K562 (cell line): ENCODE results near the gene EPHB4. TPM values are rescaled to one million over a fixed set of nuclear protein-coding genes. Genes with fewer than 3 reads are reported as not detected.

ENCODE experiments used
- CC2D1A ChIP-seq: fragments of 450-650 bp; IDR thresholded peaks from 2 replicates; pipeline ENCODE4 v1.6.1; 2017; ENCODE audit warnings: mild to moderate bottlenecking
- CHD1 ChIP-seq: fragments of 200-600 bp; sonication (generic); IDR thresholded peaks from one replicate; pipeline ENCODE4 v1.6.1; 2012; ENCODE audit warnings: mild to moderate bottlenecking, moderate library complexity, low read length, inconsistent platforms
- CSDE1 ChIP-seq, 2 experiments: fragments of 450-650 bp; IDR thresholded peaks; 2 replicates each; pipeline ENCODE4 v1.6.1; 2016; ENCODE audit warnings: mild to moderate bottlenecking in 1 of 2
- DMBX1 ChIP-seq: fragments of 250-450 bp; sonication (Bioruptor Pico); IDR thresholded peaks from 2 replicates; pipeline ENCODE4 v1.8.0; 2022; ENCODE audit warnings: inconsistent platforms, mild to moderate bottlenecking, moderate library complexity, borderline replicate concordance
- DPF2 ChIP-seq: fragments of 450-650 bp; IDR thresholded peaks from 2 replicates; pipeline ENCODE4 v1.6.1; 2016
- ELF1 ChIP-seq: fragments of 200-800 bp; sonication (Bioruptor generic); IDR thresholded peaks from 2 replicates; pipeline ENCODE4 v1.6.1; 2016; ENCODE audit warnings: missing genetic modification characterization, missing compliant biosample characterization
- ESRRA ChIP-seq: fragments of 450-650 bp; IDR thresholded peaks from 2 replicates; pipeline ENCODE4 v1.6.1; 2014; ENCODE audit warnings: low read depth, mild to moderate bottlenecking, moderate library complexity, borderline replicate concordance
- FOSL1 ChIP-seq: fragments of 200-800 bp; sonication (Bioruptor generic); conservative IDR thresholded peaks from 2 replicates; pipeline ENCODE4 v1.6.1; 2016; ENCODE audit warnings: missing genetic modification characterization, missing compliant biosample characterization
- SUPT5H ChIP-seq: fragments of 450-650 bp; IDR thresholded peaks from 2 replicates; pipeline ENCODE4 v1.6.1; 2016
- TCF7L2 ChIP-seq: fragments of 150-350 bp; IDR thresholded peaks from 2 replicates; pipeline ENCODE4 v1.6.1; 2016; ENCODE audit warnings: low read depth, mild to moderate bottlenecking, low read length, moderate library complexity
- ZNF263 ChIP-seq: sonication (generic); formaldehyde crosslinking; IDR thresholded peaks from 2 replicates; pipeline ENCODE4 v1.8.0; 2022; ENCODE audit warnings: mild to moderate bottlenecking, missing genetic modification reagents, borderline replicate concordance
- polyA plus RNA-seq, 8 experiments: library from polyadenylated mRNA; depleted of rRNA in 4 of 8; stranded (reverse) in 5 of 8; unstranded in 3 of 8; fragments of >200 nt; fragmentation: Nextera tagmentation in 2 of 8; fragmentation: Illumina TruSeq in 1 of 8; extraction: Ambion mirVana in 2 of 8; extraction: Trizol in 1 of 8; gene quantifications; 2 replicates each; pipeline versions ENCODE4 v1.2.1 to v1.2.3, GENCODE V29; 2011 to 2014; ENCODE audit warnings: inconsistent platforms in 1 of 8, missing spikeins in 1 of 8
- total RNA-seq, 7 experiments: library from RNA; depleted of rRNA in 6 of 7; stranded (reverse); fragments of >200 nt in 6 of 7; fragmentation: Illumina TruSeq in 2 of 7; extraction: Trizol in 2 of 7; gene quantifications; 2 replicates each; pipeline versions ENCODE4 v1.2.1 to v1.2.3, GENCODE V29; 2011 to 2021; ENCODE audit warnings: low replicate concordance in 1 of 7
- TF ChIP-seq, protein P1 (sequence below): sonication (generic); formaldehyde crosslinking; IDR thresholded peaks from 2 replicates; pipeline ENCODE4 v1.8.1; 2023; ENCODE audit warnings: mild to moderate bottlenecking, missing genetic modification reagents
- TF ChIP-seq, protein P2 (sequence below): fragments of 450-650 bp; IDR thresholded peaks from 2 replicates; pipeline ENCODE4 v1.6.1; 2016; ENCODE audit warnings: antibody characterized with exemption
- TF ChIP-seq, protein P3 (sequence below), 2 experiments: fragments of 450-650 bp; IDR thresholded peaks; 2 replicates each; pipeline ENCODE4 v1.6.1; 2016

Gene EPHB4
- total and polyA plus RNA-seq, 9 of the 15 experiments (the other 6 are each of a cell fraction or from before 2014, with no cell fraction given) = 1.2 to 82.1 (median 37.9) TPM

DNA sequence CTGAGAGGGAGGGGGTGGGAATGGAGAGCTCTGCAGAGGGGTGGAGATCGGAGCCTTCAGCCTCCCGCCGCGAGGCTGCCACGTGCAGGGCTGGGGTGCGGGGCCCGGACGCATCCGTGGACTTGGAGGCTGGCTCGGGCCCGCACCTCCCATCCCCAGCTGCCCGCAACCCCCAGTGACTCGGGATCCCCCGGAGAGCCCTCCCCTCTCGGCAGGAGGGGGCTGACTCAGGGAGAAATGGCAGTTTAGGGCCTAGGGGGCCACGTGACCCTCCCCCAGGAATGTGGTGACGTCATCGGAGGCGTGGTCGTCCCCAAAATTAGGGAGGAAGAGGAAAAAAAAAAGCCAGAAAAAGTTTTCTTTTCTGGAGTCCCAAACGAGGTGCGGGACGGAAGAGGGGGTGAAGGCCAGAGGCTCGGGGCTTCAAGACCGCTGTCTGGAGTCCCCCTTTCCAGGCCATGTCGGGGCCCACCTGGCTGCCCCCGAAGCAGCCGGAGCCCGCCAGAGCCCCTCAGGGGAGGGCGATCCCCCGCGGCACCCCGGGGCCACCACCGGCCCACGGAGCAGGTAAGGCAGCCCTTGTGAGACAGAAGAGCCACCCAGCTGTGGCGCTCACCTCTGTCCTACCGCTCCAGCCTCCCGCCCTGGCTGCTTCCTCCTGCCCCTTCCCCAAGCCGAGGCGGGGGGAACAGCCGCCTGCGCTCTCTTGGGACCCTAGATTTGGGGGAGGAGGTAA, 39.9 kb upstream of the EPHB4 start, which contains the start of gene TRIP6 (continued):
- TF ChIP-seq, protein P1, sequence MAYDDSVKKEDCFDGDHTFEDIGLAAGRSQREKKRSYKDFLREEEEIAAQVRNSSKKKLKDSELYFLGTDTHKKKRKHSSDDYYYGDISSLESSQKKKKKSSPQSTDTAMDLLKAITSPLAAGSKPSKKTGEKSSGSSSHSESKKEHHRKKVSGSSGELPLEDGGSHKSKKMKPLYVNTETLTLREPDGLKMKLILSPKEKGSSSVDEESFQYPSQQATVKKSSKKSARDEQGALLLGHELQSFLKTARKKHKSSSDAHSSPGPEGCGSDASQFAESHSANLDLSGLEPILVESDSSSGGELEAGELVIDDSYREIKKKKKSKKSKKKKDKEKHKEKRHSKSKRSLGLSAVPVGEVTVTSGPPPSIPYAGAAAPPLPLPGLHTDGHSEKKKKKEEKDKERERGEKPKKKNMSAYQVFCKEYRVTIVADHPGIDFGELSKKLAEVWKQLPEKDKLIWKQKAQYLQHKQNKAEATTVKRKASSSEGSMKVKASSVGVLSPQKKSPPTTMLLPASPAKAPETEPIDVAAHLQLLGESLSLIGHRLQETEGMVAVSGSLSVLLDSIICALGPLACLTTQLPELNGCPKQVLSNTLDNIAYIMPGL (CRISPR knock-in tag) = peak; percentile 67; the same call in 1 of the 2 replicates
- TF ChIP-seq DPF2 = peak; percentile 86
- TF ChIP-seq, protein P2, sequence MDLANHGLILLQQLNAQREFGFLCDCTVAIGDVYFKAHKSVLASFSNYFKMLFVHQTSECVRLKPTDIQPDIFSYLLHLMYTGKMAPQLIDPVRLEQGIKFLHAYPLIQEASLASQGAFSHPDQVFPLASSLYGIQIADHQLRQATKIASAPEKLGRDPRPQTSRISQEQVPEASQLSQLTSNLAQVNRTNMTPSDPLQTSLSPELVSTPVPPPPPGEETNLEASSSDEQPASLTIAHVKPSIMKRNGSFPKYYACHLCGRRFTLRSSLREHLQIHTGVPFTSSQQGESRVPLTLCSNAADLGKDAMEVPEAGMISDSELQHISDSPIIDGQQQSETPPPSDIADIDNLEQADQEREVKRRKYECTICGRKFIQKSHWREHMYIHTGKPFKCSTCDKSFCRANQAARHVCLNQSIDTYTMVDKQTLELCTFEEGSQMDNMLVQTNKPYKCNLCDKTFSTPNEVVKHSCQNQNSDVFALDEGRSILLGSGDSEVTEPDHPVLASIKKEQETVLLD = peak; percentile 39; the same call in 1 of the 2 replicates
- peak; percentile 10; the same call in 1 of the 2 replicates for TF ChIP-seq ZNF263
- peak; percentile 45; the same call in 1 of the 2 replicates for TF ChIP-seq ESRRA
- TF ChIP-seq, protein P3, sequence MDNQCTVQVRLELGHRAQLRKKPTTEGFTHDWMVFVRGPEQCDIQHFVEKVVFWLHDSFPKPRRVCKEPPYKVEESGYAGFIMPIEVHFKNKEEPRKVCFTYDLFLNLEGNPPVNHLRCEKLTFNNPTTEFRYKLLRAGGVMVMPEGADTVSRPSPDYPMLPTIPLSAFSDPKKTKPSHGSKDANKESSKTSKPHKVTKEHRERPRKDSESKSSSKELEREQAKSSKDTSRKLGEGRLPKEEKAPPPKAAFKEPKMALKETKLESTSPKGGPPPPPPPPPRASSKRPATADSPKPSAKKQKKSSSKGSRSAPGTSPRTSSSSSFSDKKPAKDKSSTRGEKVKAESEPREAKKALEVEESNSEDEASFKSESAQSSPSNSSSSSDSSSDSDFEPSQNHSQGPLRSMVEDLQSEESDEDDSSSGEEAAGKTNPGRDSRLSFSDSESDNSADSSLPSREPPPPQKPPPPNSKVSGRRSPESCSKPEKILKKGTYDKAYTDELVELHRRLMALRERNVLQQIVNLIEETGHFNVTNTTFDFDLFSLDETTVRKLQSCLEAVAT (IDR thresholded peaks at IDR 0.05) = peak in 1 of 2 experiments; percentile 55; a peak in 1 of 4 replicates
- no peak for TF ChIP-seq TCF7L2
- TF ChIP-seq DMBX1 (CRISPR knock-in tag) = peak; percentile 67; the same call in 1 of the 2 replicates
- peak; percentile 79 for TF ChIP-seq SUPT5H
- 0 out of 2 replicates have a peak, but pooled peaks have one; percentile 37 for TF ChIP-seq ELF1 (tag)
- TF ChIP-seq CC2D1A = peak; percentile 39; the same call in 1 of the 2 replicates
- TF ChIP-seq FOSL1 (tag) = peak; percentile 94
- 0 out of 4 replicates have a peak, but pooled peaks of 1 of the 2 experiments have one; percentile 20 for TF ChIP-seq CSDE1 (IDR thresholded peaks at IDR 0.05)
- TF ChIP-seq CHD1 = peak; percentile 87
